ENCODE measurements around the gene SNRPB.

DNA sequence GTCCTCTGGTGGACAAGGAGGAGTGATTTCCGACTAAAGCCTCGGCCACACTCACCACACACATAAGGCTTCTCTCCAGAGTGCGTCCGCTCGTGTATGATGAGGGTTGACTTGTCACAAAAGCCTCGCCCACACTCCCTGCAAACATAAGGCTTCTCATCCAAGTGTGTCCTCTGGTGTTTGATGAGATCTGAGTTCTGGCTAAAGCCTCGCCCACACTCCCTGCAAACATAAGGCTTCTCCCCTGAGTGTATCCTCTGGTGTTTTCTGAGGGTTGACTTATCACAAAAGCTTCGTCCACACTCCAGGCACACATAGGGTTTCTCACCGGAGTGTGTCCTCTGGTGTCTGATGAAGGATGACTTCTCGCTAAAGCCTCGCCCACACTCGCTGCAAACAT lies 12.9 kb upstream of the SNRPB start:
- TF ChIP-seq, protein P1, sequence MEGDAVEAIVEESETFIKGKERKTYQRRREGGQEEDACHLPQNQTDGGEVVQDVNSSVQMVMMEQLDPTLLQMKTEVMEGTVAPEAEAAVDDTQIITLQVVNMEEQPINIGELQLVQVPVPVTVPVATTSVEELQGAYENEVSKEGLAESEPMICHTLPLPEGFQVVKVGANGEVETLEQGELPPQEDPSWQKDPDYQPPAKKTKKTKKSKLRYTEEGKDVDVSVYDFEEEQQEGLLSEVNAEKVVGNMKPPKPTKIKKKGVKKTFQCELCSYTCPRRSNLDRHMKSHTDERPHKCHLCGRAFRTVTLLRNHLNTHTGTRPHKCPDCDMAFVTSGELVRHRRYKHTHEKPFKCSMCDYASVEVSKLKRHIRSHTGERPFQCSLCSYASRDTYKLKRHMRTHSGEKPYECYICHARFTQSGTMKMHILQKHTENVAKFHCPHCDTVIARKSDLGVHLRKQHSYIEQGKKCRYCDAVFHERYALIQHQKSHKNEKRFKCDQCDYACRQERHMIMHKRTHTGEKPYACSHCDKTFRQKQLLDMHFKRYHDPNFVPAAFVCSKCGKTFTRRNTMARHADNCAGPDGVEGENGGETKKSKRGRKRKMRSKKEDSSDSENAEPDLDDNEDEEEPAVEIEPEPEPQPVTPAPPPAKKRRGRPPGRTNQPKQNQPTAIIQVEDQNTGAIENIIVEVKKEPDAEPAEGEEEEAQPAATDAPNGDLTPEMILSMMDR (conservative IDR thresholded peaks at IDR 0.05; ENCODE audit: low read depth in 2 of 2), result no peak
- TF ChIP-seq, protein P2, sequence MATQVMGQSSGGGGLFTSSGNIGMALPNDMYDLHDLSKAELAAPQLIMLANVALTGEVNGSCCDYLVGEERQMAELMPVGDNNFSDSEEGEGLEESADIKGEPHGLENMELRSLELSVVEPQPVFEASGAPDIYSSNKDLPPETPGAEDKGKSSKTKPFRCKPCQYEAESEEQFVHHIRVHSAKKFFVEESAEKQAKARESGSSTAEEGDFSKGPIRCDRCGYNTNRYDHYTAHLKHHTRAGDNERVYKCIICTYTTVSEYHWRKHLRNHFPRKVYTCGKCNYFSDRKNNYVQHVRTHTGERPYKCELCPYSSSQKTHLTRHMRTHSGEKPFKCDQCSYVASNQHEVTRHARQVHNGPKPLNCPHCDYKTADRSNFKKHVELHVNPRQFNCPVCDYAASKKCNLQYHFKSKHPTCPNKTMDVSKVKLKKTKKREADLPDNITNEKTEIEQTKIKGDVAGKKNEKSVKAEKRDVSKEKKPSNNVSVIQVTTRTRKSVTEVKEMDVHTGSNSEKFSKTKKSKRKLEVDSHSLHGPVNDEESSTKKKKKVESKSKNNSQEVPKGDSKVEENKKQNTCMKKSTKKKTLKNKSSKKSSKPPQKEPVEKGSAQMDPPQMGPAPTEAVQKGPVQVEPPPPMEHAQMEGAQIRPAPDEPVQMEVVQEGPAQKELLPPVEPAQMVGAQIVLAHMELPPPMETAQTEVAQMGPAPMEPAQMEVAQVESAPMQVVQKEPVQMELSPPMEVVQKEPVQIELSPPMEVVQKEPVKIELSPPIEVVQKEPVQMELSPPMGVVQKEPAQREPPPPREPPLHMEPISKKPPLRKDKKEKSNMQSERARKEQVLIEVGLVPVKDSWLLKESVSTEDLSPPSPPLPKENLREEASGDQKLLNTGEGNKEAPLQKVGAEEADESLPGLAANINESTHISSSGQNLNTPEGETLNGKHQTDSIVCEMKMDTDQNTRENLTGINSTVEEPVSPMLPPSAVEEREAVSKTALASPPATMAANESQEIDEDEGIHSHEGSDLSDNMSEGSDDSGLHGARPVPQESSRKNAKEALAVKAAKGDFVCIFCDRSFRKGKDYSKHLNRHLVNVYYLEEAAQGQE (IDR thresholded peaks at IDR 0.05; ENCODE audit: unreplicated experiment), result no peak
